IPS DF 19.7 (cell line): ENCODE data around the gene EDARADD.
A peak's percentile ranks its signal among the peaks of the same experiment; 100 is the strongest.
"Not testable (repeated sequence)": the region's sequence is repeated elsewhere in the genome, so short reads cannot be mapped to it uniquely, and the experiment has no call there.

Experiments
- DNase-seq: peaks from one replicate; pipeline ENCODE4 v3.0.0-alpha.2; 2013; ENCODE audit warnings: low read depth, low spot score

EDARADD gene

DNA sequence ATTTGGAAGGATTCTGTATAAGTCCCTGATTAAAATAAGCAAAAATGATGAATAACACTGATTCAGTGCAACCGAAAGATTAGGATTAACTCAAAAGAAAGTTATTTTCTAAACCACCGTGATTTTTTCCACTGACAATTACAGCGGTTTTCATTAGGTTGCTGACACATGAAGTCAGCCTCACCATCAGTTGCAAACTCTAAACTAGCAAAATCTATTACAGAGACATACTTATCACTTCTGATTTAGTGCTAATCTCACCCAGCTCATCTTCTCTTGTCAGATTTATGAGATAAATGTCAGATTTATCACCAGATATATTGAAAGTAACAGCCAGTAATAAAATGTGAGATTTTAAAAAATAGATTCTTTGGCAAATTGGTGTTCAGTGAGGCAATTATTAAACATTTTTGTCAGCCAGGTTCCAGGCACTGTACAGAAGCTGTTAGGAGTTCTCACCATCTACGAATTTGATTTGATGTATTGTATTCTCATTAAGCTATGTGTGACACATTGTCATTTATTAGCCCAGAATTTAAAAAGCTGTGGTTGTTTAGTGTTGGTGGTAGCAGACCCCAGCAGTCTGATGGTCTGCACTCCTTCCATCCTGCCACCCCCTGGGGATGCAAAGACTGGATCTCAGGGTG lies 92.4 kb downstream of the EDARADD start:
- no peak for DNase-seq

DNA sequence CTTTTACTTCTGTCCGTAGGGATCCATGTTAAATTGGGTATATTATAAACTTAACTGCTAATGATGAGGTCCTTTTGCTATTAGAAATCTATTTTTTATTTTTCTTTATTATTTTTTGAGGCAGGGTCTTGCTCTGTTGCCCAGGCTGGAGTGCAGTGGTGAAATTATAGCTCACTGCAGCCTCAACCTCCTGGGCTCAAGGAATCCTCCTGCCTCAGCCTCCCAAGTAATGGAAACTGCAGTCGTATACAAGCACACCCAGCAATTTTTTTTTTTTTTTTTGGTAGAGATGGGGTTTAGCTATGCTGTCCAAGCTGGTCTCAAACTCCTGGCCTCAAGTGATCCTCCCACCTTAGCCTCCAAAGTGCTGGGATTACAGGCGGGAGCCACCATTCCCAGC lies 95.1 kb downstream of the EDARADD start:
- DNase-seq = not testable (repeated sequence)

DNA sequence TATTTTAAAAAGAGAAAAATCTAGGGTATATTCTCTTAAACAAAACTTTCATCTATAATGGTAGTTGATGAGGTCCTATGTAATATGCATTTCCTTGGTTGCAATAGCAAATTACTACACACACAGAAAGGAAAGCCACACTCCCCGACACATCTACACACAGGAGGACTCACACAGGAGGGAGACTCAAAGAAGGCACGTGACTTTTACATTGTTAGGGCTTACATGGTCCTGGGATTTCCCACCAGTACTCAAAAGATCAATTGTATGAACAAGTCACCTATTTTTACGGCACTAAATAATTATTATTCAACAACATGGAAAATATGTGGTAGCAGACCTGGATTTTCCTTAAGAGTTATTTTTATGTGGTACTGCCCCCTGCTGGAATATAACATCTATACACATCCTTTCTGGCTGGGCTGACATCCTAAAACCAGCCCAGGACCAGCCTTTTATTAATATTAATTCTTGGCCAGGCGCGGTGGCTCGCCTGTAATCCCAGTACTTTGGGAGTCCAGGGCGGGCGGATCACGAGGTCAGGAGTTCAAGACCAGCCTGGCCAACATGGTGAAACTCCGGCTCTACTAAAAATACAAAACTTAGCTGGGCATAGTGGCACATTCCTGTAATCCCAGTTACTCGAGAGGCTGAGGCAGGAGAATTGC lies 95.8 kb downstream of the EDARADD start:
- DNase-seq = no peak

DNA sequence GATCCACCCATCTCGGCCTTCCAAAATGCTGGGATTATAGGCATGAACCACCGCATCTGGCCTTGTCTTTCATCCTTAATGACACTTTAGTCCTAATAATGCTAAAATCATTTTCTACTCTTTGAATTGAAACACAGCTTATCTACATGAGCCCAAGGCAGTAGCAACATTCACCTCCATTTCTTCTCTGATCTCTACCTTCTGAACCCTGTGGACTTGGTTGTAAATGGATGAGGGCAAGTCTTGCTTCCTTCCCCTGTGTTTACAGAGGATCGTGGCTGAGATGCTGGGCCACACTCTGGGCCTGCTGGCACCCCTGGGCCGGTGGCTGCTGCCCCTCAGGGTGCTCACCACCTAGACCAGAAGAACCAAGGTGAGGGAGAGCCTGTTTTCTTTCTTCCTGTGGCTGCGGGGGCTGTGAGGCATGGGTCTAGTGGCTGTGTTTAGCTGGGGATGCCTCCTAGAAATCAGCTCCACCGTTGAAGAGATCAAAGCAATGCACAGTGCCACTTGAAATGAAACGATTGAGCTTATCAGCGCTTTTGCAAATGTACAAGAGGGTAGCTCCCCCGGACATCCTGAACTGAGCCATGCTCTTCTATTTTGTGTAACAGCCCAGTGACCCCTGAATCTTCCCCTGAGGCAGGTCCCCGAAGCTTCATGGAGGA lies 97.5 kb downstream of the EDARADD start:
- no peak for DNase-seq

DNA sequence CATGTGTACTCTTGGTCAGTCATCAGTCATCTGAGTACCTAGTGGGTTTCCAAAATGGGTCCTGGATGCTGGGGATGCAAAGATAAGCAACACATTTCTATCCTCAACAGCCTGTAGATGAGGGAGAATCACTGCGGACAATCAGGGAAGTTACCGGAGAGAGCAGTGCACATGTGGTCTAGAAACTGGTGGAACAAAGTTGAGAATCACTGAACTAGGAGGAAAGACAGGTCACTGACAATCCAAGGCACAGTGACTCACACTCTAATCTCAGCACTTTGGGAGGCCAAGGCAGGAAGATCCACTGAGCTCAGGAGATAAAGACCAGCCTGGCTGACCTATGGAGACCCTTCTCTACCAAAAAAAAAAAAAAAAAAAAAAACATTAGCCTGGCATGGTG lies 98.3 kb downstream of the EDARADD start:
- DNase-seq = no peak

DNA sequence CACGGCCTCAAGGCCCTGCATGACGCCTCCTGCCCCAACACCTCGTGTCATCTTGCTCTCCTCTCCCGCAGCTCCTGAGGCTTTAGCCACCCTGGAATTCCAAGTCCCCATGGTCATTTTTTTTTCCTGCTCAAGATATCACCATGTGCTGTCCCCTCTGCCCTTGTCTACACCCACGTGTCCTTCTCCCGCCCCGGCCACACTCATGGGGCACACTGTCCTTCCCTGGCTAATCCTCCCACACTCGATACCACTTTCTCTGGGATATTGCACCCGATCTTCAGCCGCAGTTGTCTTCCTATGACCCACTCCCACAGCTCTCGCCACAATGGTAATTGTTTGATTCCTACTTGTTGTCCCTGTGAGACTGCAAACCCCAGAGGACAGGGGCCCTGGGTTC lies 100.0 kb downstream of the EDARADD start:
- no peak for DNase-seq

DNA sequence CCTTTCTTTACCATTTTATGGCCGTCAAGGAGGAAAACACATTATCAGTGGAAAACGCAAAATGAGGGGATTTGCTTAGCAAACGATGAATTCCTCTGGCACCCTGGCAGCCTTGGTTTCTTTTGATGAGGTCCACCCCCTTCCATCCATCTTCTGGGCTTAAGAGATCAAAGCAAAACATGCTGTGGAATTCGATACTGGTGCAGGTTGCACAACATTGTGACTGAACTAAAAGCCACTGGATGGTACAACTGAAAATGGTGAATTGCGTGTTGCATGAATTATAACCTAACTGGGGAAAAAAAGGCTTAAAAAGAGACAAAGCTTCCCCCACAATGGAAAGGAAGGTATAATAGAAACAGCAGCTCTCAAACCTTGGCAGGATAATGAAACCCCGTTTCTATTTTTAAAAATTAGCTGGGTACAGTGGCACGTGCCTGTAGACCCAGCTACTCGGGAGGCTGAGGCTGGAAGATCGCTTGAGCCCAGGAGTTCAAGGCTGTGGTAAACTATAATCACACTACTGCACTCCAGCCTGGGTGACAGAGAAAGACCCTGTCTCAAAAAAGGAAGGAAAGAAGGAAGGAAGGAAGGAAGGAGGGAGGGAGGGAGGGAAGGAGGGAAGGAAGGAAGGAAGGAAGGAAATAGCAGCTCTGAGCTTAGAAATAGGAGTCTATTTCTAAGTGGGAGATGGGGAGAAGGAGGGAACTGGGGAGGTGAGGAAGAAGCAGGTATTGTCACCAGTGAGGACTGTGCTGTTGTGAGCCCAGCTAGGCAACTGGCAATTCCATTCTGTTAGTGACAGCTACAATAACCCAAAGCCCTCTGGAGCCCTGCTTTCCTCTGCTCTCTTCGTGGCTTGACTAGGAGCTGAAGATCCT lies 100.7 kb downstream of the EDARADD start:
- no peak for DNase-seq

DNA sequence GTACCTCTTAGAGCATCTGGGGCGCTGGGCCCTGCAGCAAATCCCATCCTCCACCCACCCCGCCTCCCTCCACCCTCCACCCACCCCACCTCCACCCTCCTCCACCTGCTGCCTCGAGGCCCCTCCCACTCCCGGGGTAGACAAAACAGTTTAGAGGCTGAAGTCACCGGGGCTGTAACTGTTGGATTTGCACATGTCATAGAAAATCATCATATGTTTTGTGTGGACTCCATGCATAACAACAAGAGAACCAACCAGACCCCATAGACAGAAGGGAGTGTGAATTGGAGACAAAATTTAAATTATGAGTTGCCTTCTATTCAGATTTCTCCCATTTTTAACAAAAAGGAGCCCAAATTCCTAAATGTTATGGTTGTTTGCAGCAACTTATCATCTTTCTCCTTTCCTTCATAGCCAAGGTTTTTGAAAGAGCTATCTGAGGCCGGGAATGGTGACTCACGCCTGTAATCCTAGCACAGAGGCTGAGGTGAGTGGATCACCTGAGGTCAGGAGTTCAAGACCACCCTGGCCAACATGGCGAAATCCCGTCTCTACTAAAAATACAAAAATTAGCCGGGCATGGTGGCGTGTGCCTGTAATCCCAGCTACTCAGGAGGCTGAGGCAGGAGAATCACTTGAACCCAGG lies 101.5 kb downstream of the EDARADD start:
- DNase-seq = no peak

DNA sequence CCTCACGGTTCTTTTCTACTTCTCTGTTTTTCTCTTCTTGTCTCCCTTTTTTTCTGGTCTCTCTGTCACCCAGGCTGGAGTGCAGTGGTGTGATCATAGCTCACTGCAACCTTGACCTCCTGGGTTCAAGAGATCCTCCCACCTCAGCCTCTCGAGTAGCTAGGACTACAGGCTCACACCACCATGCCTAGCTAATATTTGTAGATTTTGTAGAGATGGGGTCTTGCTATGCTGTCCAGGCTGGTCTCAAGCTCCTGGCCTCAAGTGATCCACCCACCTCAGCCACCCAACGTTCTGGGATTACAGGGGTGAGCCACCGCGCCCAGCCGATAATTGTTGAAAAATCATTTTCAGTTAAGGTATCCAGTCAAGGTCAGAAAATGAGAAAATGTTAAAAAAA lies 103.8 kb downstream of the EDARADD start:
- no peak for DNase-seq

DNA sequence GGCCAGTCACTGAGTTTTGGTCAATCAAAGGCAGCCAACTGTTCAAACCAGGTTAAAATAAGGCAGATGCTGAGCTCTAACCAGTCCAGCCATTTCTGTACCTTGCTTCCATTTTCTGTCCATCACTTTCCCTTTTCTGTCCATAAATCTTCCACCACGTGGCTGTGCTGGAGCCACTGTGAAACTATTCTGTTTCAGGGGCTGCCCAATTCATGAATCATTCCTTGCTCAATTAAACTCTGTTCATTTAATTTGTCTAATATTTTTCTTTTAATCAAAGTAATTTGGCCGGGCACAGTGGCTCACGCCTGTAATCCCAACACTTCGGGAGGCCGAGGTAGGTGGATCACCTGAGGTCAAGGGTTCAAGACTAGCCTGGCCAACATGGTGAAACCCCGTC lies 107.0 kb downstream of the EDARADD start:
- no peak for DNase-seq

DNA sequence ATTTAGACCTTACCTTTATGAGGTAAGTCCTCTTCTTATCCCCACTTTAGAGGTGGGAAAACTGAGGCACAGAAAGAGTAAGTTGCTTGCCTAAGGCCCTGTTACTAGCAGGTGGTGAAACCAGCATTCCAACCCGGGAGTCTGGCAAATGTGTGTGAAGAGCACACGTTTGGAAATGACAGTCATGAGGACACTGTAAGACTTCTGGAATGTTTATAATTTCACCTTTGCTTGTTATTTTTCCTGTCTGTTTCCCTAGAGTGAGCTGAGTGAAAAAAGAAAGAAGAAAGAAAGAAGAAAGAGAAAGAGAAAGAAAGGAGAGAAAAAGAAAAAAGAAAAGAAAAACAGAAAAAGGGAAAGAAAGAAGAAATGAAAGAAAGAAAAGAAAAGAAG lies 108.5 kb downstream of the EDARADD start:
- DNase-seq = no peak

DNA sequence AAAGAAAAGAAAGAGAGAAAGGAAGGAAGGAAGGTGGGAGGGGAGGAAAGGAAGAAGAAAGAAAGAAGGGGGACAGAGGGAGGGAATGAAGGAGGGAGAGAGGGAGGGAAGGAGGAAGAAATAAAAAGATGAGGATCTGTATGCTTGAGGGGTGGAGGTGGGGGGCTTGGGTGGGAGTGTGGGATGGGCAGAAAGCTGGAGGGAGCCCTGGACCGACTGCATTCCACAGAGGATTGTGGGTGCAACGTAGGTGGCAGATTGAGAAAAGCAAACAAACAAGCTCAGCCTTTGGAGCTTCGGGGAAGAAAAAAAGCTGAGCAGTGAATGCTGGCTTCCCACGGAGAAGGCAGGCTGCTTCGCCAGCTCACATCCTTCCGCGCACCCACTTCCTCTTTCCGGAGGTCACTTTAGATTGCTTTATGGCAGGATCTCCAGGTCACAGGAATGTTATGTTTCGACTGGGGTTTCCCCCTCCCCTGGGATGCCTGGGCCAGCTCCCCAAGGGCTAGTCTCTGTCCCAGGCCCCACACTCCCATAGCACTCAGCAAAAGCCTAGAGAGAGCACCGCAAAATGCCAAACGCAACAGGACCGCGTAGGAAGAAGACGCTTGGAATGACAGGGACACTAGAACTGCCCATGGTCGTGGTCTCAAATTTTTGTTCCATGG lies 109.0 kb downstream of the EDARADD start:
- DNase-seq = peak; percentile 81

DNA sequence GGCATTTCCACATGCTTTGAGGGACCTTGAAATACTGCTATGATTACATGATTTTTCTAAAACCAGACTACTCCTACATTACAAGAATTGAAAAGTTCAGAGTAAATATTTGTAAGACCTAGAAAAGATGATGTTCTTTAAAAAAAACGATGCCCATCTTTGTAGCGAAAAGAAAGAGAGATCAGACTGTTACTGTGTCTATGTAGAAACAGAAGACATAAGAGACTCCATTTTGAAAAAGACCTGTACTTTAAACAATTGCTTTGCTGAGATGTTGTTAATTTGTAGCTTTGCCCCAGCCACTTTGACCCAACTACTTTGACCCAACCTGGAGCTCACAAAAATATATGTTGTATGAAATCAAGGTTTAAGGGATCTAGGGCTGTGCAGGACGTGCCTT lies 110.3 kb downstream of the EDARADD start:
- not testable (repeated sequence) for DNase-seq

DNA sequence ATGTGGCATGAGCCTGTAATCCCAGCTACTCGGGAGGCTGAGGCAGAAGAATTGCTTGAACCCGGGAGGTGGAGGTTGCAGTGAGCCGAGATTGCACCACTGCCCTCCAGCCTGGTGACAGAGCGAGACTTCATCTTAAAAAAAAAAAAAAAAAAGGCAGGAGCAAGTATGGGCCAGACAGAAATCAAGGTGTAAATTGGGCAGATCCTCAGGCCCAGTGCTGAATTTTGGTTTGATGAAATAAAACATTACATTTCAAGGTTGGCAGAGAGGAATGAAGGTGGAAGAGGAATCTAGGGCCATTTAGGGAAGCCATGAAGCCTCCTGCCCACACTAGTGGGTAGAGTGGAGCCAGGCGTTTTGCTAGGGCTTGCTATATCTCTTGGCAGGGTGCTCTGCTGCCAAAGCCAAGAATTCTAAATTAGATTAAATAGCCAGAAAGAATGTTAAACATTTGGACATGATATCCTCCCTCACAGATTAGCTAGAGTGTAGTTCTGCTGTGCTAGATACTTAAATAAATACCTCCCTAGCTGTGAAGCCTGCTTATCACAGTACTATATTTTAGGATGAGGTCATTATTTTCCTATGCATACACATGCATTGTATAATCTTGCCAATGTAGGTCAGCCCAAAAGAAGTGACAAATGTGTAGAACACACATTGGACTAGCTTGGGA lies 113.1 kb downstream of the EDARADD start:
- no peak for DNase-seq

DNA sequence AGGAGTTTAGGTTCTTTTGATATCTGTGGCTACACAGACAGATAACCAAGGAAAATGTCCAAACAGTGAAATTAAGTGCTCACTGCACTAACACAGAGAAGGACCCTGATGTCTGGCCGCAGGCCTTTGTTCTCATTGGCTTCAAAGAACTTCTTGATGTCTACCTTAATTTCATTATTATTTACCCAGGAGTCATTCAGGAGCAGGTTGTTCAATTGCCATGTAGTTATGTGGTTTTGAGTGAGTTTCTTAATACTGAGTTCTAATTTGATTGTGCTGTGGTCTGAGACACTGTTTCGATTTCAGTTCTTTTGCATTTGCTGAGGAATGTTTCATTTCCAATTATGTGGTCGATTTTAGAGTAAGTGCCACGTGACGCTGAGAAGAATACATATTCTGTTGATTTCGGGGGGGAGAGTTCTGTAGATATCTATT lies 114.5 kb downstream of the EDARADD start:
- no peak for DNase-seq

DNA sequence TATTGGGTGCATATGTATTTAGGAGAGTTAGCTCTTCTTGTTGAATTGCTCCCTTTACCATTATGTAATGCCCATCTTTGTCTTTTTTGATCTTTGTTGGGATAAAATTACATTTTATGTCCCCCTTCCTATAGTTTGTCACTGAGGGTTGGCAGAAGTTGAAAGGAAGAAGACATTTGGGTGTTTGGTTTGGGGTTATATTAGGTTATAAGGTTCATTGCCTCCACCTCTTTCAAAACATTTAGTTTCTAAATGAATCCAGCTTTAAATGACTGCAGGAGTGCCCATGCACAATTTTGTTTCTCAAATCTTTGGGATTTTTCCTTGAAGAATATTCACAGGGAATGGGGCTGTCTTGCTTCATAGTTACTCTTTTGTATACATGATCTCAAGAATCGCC lies 115.1 kb downstream of the EDARADD start:
- no peak for DNase-seq

DNA sequence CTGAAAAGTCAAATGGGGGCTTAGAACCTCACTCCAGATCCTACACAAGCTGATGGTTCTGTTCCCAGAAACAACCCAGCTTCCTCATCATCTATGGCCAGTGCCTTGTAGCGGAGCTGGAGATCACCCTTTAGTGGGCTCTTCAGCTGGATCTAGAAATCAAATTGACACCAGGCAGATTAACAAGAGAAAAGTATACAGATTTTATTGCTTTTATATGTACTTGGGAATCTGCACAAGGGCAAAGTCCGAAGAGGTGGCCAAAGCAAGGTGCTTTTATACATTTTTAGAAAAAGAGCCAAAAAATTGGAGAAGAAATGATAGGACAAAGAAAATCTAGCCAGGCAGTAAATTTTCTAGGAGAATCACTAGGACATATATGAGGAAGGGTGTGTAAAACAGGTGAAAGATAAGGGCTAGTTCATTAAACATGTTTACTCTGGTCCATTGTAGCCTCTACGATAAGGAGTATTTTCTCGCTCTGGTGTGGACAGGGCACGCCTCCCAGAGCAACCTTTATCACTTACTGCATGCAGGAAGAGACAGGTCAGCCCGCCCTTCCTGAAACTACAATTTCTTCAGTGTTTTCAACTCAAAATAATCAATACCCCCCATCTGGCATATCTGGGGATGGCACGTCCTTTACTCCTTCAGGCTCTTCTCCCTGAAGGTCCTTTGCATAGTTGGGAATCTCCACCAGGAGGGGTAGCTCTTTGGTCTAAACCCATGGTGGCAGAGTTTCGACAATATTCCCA lies 115.7 kb downstream of the EDARADD start:
- DNase-seq = no peak

DNA sequence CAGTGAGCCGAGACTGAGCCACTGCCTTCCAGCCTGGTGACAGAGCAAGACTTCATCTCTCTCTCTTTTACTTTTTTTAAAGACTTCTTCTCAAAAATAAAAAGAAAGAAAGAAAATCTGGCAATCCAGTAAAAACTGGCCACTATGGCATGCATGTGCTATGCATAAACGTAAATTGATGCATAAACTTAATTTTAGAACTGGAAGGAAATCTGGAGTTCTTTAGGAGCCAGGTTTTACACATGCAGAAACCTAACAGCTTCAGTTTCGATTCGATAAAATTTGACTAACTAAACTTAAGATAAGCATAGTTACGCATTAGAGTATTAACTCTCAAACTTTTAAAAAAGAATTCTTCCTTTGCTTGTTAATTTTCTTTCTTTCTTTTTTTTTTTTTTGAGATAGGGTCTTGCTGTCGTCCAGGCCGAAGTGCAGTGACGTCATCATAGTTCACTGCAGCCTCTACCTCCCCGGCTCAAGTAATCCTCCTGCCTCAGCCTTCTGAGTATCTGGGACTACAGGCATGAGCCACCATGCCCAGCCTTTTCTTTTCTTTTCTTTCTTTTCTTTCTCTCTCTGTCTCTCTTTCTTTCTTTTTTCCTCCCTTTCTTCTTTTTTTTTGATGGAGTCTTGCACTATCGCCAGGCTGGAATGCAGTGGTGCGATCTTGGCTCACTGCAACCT lies 117.8 kb downstream of the EDARADD start:
- DNase-seq = no peak
